Omental fat pad (tissue), 4 donors: ENCODE results near the gene CCDC106. TPM values are rescaled to one million over a fixed set of nuclear protein-coding genes. Genes with fewer than 3 reads are reported as not detected.

ENCODE experiments used
- ATAC-seq: fragments of 150-250 bp; one replicate; pipeline ENCODE4 v1.9.1; 2016; ENCODE audit warnings: mild to moderate bottlenecking, moderate library complexity; ENCODE audit not compliant: low FRiP score
- DNase-seq: peaks from one replicate; pipeline ENCODE4 v3.0.0-alpha.2; 2019; ENCODE audit warnings: low spot score
- total RNA-seq, 4 donors: library from RNA; depleted of rRNA; stranded (reverse); fragments of >200 nt; gene quantifications; one replicate each; pipeline ENCODE4 v1.1.0, GENCODE V29; 2016
- TF ChIP-seq, protein P1 (sequence below), 3 donors: fragments of 450-650 bp; IDR thresholded peaks; one replicate each; pipeline ENCODE4 v1.5.1; 2016 to 2017; ENCODE audit warnings: antibody characterized with exemption in 3 of 3, mild to moderate bottlenecking in 3 of 3, moderate library complexity in 2 of 3

Gene CCDC106
- total RNA-seq, 4 donors from 2014 or later, result 9.8 to 15.2 (median 11.0) TPM

GRCh38 chr19:55656988-55657747, 9.2 kb downstream of the CCDC106 start:
- TF ChIP-seq, protein P1, sequence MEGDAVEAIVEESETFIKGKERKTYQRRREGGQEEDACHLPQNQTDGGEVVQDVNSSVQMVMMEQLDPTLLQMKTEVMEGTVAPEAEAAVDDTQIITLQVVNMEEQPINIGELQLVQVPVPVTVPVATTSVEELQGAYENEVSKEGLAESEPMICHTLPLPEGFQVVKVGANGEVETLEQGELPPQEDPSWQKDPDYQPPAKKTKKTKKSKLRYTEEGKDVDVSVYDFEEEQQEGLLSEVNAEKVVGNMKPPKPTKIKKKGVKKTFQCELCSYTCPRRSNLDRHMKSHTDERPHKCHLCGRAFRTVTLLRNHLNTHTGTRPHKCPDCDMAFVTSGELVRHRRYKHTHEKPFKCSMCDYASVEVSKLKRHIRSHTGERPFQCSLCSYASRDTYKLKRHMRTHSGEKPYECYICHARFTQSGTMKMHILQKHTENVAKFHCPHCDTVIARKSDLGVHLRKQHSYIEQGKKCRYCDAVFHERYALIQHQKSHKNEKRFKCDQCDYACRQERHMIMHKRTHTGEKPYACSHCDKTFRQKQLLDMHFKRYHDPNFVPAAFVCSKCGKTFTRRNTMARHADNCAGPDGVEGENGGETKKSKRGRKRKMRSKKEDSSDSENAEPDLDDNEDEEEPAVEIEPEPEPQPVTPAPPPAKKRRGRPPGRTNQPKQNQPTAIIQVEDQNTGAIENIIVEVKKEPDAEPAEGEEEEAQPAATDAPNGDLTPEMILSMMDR (IDR thresholded peaks at IDR 0.05), result no peak
- no peak for DNase-seq
- ATAC-seq, result no peak

DNA sequence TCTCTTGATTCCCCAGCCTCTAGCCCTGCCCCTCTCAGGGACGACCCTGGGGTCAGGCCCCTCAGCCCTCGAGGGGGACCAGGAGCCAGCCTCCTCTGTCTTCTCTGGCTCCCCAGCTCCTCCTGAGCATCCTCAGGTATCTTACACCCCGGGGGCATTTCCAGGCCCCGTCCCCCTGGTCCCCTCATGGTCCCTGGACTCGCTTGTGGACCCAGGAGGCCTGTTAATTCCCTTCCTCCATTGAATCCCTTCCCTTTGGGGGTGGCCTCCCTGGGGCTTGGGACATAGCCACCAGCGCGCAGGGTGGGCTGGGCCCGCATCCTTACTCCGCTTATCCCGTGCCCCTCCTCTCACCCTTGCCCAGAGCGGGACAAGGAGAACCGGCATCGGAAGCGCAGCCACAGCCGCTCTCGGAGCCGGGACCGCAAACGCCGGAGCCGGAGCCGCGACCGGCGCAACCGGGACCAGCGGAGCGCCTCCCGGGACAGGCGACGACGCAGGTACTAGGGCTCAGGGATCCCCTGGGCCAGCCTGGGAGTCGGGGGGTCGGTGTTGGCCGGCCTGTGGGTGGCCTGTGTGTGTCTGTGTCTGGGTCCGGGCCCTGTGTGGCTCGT, 10.9 kb downstream of the CCDC106 start:
- ATAC-seq, result no peak
- no peak for DNase-seq
- TF ChIP-seq, protein P1 (IDR thresholded peaks at IDR 0.05), result no peak

DNA sequence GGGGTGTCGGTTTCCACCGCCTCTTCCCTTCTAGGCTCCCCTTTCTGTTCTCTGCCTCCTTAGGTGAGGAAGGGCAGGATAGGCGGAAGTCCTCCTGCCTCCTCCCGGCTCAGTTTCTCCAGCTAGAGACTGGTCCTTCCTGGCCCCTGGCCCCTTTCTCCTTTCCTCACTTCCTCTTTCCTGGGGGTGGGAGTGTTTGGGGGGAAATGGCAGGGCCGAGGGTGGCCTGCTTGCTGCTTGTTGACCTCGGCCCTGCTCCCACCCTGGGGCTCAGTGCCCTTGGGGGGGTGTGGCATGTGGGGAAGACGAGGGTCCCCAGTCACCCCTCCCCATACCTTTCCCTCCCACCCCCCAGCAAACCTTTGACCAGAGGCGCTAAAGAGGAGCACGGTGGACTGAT, 11.8 kb downstream of the CCDC106 start:
- DNase-seq, result no peak
- TF ChIP-seq, protein P1 (IDR thresholded peaks at IDR 0.05), result no peak
- ATAC-seq, result no peak

GRCh38 chr19:55660404-55660803, 12.4 kb downstream of the CCDC106 start:
- ATAC-seq (no peak), DNase-seq (no peak)
- TF ChIP-seq, protein P1 (IDR thresholded peaks at IDR 0.05), result no peak

DNA sequence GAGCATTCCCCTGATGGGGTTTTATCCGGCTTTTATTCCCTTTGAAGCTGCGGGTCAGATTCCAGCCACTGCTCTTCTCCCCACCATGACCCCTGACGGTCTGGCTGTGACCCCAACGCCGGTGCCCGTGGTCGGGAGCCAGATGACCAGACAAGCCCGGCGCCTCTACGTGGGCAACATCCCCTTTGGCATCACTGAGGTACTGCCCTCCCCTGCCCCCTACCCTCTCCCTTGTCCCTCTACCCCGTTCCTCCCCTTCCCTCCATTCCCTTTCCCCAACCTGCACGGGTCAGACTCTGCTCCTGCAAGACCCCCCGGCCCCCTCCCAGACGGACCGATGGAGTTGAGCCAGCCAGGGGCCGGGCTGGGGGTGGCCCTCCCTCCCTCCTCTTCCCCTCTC, 13.0 kb downstream of the CCDC106 start:
- TF ChIP-seq, protein P1 (IDR thresholded peaks at IDR 0.05), result no peak

GRCh38 chr19:55661826-55662225, 13.8 kb downstream of the CCDC106 start:
- DNase-seq (no peak), ATAC-seq (no peak)
- TF ChIP-seq, protein P1 (IDR thresholded peaks at IDR 0.05), result no peak

More for the DNA sequence above, 13.0 kb downstream of the CCDC106 start:
- no peak for DNase-seq
- no peak for ATAC-seq
